ENCODE results near the gene IGFL4. TPM values are rescaled to one million over a fixed set of nuclear protein-coding genes. Genes with fewer than 3 reads are reported as not detected.

IGFL4 gene
- total RNA-seq, 1 donor from 2014 or later: not detected

DNA sequence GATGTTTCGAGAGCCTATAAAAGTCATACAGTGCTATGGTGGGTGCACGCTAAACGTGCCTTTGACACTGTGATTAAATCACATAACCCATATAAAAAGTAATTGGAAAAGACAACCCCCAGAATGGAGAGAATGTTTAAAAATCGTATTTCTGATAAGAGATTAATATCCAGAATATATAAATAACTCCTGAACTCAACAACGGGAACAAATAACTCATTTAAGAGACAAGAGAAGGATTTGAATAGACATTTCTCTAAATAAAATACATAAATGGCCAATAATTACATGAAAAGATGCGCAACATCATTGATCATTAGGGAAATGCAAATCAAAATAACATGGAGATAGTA lies 37.0 kb upstream of the IGFL4 start:
- peaks cover 8% of the 10 kb centered on the region for H3K4me1 ChIP-seq
- peaks cover 5% of the 10 kb centered on the region for H3K9me3 ChIP-seq (replicated peaks)
- H3K4me3 ChIP-seq: peak overlapping the region; percentile 30
- no peak overlapping the region for H3K27ac ChIP-seq (replicated peaks)
- H3K36me3 ChIP-seq: no peaks in the 10 kb centered on the region
- intact Hi-C loops (cut with micrococcal nuclease): no loop called here
- DNase-seq: no peak
- TF ChIP-seq, protein P1, sequence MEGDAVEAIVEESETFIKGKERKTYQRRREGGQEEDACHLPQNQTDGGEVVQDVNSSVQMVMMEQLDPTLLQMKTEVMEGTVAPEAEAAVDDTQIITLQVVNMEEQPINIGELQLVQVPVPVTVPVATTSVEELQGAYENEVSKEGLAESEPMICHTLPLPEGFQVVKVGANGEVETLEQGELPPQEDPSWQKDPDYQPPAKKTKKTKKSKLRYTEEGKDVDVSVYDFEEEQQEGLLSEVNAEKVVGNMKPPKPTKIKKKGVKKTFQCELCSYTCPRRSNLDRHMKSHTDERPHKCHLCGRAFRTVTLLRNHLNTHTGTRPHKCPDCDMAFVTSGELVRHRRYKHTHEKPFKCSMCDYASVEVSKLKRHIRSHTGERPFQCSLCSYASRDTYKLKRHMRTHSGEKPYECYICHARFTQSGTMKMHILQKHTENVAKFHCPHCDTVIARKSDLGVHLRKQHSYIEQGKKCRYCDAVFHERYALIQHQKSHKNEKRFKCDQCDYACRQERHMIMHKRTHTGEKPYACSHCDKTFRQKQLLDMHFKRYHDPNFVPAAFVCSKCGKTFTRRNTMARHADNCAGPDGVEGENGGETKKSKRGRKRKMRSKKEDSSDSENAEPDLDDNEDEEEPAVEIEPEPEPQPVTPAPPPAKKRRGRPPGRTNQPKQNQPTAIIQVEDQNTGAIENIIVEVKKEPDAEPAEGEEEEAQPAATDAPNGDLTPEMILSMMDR (IDR thresholded peaks at IDR 0.05; ENCODE audit: borderline replicate concordance): no peak
- H3K27me3 ChIP-seq (ENCODE audit: low read depth): peaks cover 98% of the 10 kb centered on the region

DNA sequence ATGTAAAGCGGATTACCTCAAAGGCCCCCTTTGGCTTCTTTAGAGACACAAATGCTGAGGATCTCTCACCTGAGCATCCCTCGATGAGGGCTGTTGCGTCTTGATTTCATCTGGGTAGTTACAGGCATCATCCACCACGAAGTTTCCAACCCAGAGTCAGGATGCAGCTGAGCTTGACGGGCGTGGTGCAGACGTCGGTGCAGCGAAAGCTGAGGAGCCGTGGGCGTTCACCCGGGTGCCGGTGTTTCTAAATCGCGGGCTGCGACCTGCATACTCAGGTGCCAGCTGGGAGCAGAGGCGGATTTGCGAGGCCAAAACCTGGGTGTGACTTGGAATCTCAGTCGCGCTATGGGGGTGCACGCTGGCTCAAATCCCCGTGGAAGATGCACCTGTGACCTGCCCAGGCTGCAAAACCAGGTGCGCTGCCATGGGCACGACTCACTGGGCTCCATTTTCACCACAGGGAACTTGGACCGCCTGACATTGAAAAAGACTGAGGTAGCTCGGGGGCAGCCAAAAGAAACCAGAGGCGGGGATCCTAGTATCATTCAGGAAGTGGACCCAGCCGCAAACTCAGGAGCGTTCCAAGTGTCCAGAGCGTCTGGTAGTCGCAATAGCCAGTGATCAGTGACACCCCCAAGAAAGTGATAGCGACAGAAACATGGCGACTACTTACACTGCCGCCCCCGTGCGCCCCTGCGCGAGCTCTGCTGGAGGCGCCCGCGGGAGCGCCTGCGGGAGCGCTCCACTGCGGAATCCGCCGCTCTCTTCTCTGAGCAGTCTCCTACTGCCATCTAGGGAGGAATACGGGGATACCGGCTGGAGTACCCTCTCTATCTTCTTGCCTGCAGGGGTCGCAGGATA lies 36.4 kb upstream of the IGFL4 start:
- intact Hi-C loops (cut with micrococcal nuclease): no loop called here
- no peaks in the 10 kb centered on the region for H3K36me3 ChIP-seq
- H3K9me3 ChIP-seq (replicated peaks): peaks cover 5% of the 10 kb centered on the region
- peaks cover 8% of the 10 kb centered on the region for H3K4me1 ChIP-seq
- H3K4me3 ChIP-seq: peak overlapping the region; percentile 30
- DNase-seq: no peak
- peaks cover 98% of the 10 kb centered on the region for H3K27me3 ChIP-seq (ENCODE audit: low read depth)
- no peak overlapping the region for H3K27ac ChIP-seq (replicated peaks)
- TF ChIP-seq, protein P1 (IDR thresholded peaks at IDR 0.05; ENCODE audit: borderline replicate concordance): peak; percentile 66

DNA sequence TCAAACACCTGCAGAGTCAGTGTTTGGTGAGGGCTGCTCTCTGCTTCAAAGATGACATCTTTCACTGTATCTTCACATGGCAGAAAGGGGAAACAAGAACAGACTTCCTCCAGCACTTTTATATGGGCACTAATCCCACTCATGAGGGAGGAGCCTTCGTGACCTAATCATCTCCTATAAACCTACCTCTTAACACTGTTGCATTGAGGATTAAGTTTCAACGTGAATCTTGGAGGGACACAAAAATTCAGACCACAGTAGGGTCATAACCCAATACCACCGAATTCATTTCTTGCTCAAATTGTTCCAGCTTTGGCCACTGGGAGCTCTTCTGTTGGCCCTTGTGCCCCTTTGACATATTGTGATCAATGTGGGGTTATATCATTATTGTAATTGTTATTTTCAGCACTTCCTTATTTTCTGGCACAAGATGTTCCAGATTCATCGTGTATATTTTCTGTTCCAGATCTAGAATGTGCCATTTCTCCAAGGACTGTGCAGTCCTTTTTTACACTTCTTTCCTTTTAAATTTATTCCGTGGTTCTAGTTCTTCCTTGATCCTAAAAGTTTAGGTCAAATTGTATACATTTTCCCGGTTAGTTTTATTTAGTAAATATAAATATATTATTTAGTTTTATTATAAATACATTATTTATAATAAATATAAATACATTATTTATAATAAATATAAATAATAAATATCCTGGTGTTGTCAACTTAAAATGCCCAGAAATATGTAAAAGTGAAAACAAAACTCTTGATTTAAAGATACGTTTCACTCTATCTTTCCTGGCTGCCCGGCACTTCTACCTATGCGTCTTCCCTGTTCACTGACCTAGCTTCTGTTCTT lies 35.5 kb upstream of the IGFL4 start:
- intact Hi-C loops (cut with micrococcal nuclease): no loop called here
- Histone ChIP-seq H3K9me3 (replicated peaks) (peaks cover 5% of the 10 kb centered on the region), H3K4me3 (no peak overlapping the region), H3K36me3 (no peaks in the 10 kb centered on the region), H3K27ac (replicated peaks) (no peak overlapping the region), H3K27me3 (ENCODE audit: low read depth) (peaks cover 99% of the 10 kb centered on the region), H3K4me1 (peaks cover 8% of the 10 kb centered on the region)
- DNase-seq: no peak
- TF ChIP-seq, protein P1 (IDR thresholded peaks at IDR 0.05; ENCODE audit: borderline replicate concordance): no peak

DNA sequence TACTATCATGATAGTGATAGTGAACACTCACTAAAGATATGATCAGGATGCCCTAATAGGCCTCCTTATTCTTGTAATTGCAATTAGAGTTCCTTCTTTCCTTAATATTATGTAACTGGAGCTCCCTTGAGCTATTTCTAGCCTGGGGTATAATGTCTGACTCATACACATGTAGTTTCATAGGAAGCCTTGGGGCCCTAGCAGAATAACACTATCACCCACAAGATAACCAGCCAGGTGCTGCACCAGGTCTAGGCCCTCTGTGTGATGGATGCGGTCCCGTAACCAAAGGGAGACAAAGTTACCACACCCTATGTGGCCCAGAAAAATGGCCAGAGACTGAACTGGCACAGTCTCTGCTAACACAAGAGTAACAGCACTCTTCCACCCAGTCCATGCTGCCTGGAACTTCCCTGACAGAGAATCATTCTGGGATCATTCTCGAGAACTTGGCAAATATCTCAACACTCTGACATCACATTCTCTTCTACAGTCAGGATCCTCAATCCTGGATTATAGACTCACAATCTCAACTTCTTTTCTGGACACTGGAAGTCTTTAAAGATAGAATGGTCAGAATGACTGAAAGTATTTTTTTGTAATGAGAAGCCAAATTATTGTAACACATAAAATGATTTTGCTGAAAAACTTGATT lies 32.6 kb upstream of the IGFL4 start:
- Histone ChIP-seq H3K9me3 (replicated peaks) (no peaks in the 10 kb centered on the region), H3K4me1 (peaks cover 8% of the 10 kb centered on the region), H3K4me3 (no peak overlapping the region), H3K36me3 (no peaks in the 10 kb centered on the region), H3K27ac (replicated peaks) (no peak overlapping the region), H3K27me3 (ENCODE audit: low read depth) (peaks cover 99% of the 10 kb centered on the region)
- DNase-seq: no peak
- TF ChIP-seq, protein P1 (IDR thresholded peaks at IDR 0.05; ENCODE audit: borderline replicate concordance): no peak
- intact Hi-C loops (cut with micrococcal nuclease): no loop called here

DNA sequence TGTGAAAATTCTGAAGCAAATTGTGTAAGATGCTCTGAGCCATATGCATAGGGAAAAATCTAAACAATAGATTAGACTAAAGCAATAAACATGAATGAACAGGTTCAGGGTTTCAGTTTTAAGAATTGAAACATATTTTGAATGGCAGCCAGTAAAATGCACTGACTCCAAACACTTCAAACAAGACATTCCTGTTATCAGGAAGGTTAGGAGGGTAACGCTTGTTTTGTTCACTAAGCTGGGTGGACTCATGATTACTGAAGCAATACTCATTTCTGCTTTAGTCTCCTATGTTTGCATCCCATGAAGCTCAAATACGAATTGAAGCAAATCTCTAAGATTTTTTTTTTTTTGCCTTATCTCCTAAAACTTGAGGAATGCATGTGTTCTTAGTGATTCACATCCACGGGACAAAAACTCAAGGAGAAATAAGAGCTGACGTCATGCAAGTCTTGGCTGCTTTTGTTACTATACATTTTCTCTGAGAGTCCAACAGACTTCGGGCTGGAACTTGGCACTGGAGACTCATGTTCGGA lies 29.1 kb upstream of the IGFL4 start:
- Histone ChIP-seq H3K27ac (replicated peaks) (no peak overlapping the region), H3K4me3 (no peak overlapping the region), H3K4me1 (no peaks in the 10 kb centered on the region), H3K27me3 (ENCODE audit: low read depth) (peaks cover 99% of the 10 kb centered on the region), H3K36me3 (no peaks in the 10 kb centered on the region), H3K9me3 (replicated peaks) (no peaks in the 10 kb centered on the region)
- no peak for DNase-seq
- intact Hi-C loops (cut with micrococcal nuclease): no loop called here
- TF ChIP-seq, protein P1 (IDR thresholded peaks at IDR 0.05; ENCODE audit: borderline replicate concordance): no peak

Measured in left ventricle myocardium inferior (tissue), 1 donor.